ENCODE data around the gene CDK17. TPM values are rescaled to one million over a fixed set of nuclear protein-coding genes. Genes with fewer than 3 reads are reported as not detected.

The CDK17 gene
- total and polyA plus RNA-seq, 4 donors: 13.7 to 130 (median 29.1) TPM

DNA sequence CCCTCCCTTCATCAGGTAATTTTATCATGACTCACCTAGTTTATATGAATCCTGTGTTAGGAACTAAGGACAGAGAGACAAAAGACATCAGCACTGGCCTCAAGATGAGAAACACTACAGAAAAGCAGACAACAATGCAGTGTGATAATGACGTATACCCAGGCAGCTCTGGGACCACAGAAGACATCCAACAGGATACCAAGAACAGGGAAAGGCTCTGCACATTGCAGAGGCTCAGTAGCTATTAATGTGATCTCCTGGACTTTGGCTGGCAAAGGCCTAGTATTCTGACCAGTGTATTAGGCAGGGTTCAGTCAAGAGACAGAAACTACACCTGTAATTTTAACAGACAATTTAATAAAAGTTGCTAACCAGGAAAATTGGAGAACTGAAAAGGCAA, 39.7 kb downstream of the CDK17 start:
- Histone ChIP-seq H3K27me3 (ENCODE audit: control insufficient read depth in 3 of 3, insufficient read depth in 3 of 3, low read length in 2 of 3) (no peaks in the 10 kb centered on the region), H3K9ac (ENCODE audit: insufficient read depth in 1 of 2, low read length in 2 of 2) (no peak overlapping the region), H3K27ac (ENCODE audit: low read depth in 1 of 2, low read length in 1 of 2) (no peak overlapping the region), H3K4me1 (ENCODE audit: control insufficient read depth in 5 of 5, insufficient read depth in 5 of 5, low read length in 5 of 5) (peaks cover 0 to 27% (median 0%) of the 10 kb centered on the region in 5 donors), H3K4me3 (no peak overlapping the region), H3K36me3 (ENCODE audit: control insufficient read depth in 4 of 4, insufficient read depth in 4 of 4, low read length in 4 of 4) (no peaks in the 10 kb centered on the region), H3K9me3 (ENCODE audit: control insufficient read depth in 4 of 4, insufficient read depth in 3 of 4, low read length in 3 of 4) (no peaks in the 10 kb centered on the region)
- 63 to 75% methylated on average over 1 of the region's 1 CpG for WGBS, 2 donors
- TF ChIP-seq, protein P1, sequence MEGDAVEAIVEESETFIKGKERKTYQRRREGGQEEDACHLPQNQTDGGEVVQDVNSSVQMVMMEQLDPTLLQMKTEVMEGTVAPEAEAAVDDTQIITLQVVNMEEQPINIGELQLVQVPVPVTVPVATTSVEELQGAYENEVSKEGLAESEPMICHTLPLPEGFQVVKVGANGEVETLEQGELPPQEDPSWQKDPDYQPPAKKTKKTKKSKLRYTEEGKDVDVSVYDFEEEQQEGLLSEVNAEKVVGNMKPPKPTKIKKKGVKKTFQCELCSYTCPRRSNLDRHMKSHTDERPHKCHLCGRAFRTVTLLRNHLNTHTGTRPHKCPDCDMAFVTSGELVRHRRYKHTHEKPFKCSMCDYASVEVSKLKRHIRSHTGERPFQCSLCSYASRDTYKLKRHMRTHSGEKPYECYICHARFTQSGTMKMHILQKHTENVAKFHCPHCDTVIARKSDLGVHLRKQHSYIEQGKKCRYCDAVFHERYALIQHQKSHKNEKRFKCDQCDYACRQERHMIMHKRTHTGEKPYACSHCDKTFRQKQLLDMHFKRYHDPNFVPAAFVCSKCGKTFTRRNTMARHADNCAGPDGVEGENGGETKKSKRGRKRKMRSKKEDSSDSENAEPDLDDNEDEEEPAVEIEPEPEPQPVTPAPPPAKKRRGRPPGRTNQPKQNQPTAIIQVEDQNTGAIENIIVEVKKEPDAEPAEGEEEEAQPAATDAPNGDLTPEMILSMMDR (IDR thresholded peaks at IDR 0.05; ENCODE audit: control extremely low read depth, extremely low read depth): no peak
- ATAC-seq (ENCODE audit: insufficient read depth, low FRiP score) (no peak), DNase-seq (no peak)

DNA sequence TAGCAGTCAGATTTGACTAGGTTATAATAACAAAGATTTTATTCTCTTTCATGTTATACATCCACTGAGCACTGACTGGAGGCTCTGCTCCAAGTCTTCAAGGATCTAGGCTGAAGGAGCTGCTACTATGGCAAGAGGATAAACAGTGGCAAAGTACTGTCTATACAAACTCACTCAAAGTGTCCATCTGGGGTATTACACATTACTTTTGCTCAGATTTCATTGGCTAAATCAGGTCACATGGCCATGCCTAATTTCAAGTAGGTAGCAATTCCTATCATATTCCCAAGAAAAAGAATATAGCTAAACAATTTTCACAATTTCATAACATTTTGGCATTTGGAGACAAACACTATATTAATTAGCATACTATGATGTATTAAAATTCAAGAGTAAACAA, 40.9 kb downstream of the CDK17 start:
- DNase-seq (no peak), ATAC-seq (ENCODE audit: insufficient read depth, low FRiP score) (no peak)
- TF ChIP-seq, protein P1 (IDR thresholded peaks at IDR 0.05; ENCODE audit: control extremely low read depth, extremely low read depth): no peak
- Histone ChIP-seq H3K9me3 (ENCODE audit: control insufficient read depth in 4 of 4, insufficient read depth in 3 of 4, low read length in 3 of 4) (no peaks in the 10 kb centered on the region), H3K9ac (ENCODE audit: insufficient read depth in 1 of 2, low read length in 2 of 2) (no peak overlapping the region), H3K4me3 (no peak overlapping the region), H3K4me1 (ENCODE audit: control insufficient read depth in 5 of 5, insufficient read depth in 5 of 5, low read length in 5 of 5) (peaks cover 0 to 33% (median 0%) of the 10 kb centered on the region in 5 donors), H3K27me3 (ENCODE audit: control insufficient read depth in 3 of 3, insufficient read depth in 3 of 3, low read length in 2 of 3) (no peaks in the 10 kb centered on the region), H3K36me3 (ENCODE audit: control insufficient read depth in 4 of 4, insufficient read depth in 4 of 4, low read length in 4 of 4) (no peaks in the 10 kb centered on the region), H3K27ac (ENCODE audit: low read depth in 1 of 2, low read length in 1 of 2) (no peak overlapping the region)

DNA sequence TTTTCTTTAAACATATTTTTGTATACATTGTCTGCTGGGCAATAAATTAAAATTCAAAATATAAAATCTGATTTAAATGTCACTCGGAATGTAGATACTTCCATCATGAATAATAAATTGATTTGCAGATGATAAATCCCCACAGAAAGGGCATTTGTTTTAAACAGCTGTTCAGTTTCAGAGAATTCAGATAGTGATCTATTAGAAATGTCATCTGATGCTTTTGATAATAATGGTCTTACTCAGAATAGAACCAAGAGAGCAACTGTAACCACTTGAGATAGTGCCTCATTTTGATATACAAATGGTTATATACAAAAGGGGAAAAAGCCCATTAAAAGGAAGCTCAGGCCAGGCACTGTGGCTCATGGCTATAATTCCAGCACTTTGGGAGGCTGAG, 43.4 kb downstream of the CDK17 start:
- H3K9ac ChIP-seq (ENCODE audit: insufficient read depth in 1 of 2, low read length in 2 of 2): no peak overlapping the region
- H3K4me3 ChIP-seq: no peak overlapping the region
- ATAC-seq (ENCODE audit: insufficient read depth, low FRiP score): no peak
- 88 to 92% methylated on average over 1 of the region's 1 CpG for WGBS, 2 donors
- peaks cover 7 to 37% (median 10%) of the 10 kb centered on the region in 5 donors for H3K4me1 ChIP-seq (ENCODE audit: control insufficient read depth in 5 of 5, insufficient read depth in 5 of 5, low read length in 5 of 5)
- H3K27me3 ChIP-seq (ENCODE audit: control insufficient read depth in 3 of 3, insufficient read depth in 3 of 3, low read length in 2 of 3): no peaks in the 10 kb centered on the region
- H3K9me3 ChIP-seq (ENCODE audit: control insufficient read depth in 4 of 4, insufficient read depth in 3 of 4, low read length in 3 of 4): no peaks in the 10 kb centered on the region
- H3K27ac ChIP-seq (ENCODE audit: low read depth in 1 of 2, low read length in 1 of 2): no peak overlapping the region
- TF ChIP-seq, protein P1 (IDR thresholded peaks at IDR 0.05; ENCODE audit: control extremely low read depth, extremely low read depth): no peak
- DNase-seq: no peak
- no peaks in the 10 kb centered on the region for H3K36me3 ChIP-seq (ENCODE audit: control insufficient read depth in 4 of 4, insufficient read depth in 4 of 4, low read length in 4 of 4)

DNA sequence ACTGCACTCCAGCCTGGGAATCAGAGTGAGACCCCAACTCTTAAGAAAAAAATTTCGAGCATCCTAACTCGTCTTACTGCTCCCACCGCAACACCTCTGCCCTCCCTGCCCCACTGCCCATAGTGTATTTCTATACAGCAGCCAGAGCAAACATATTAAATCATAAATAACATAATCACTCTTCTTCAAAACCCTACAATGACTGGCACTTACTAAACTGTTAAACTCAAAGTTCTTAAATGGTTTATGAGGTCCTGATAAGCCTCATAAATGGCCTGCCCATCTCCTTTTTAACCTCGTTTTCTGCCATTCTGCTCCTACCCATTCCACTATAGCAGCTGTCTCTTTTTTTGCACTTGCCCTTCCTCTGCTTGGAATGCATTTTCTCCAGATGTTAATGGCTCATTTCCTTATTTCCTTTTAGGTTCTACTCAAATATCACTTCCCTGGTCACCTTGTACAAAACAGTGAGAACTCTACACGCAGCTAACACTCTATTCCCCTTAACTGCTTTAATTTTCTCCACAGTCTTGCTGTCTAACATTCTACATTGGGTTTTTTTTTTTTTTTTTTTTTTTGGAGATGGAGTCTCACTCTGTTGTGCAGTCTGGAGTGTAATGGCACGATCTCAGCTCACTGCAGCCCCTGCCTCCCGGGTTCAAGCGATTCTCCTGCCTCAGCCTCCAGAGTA, 45.2 kb downstream of the CDK17 start:
- Histone ChIP-seq H3K9me3 (ENCODE audit: control insufficient read depth in 4 of 4, insufficient read depth in 3 of 4, low read length in 3 of 4) (no peaks in the 10 kb centered on the region), H3K4me3 (no peak overlapping the region), H3K27me3 (ENCODE audit: control insufficient read depth in 3 of 3, insufficient read depth in 3 of 3, low read length in 2 of 3) (no peaks in the 10 kb centered on the region), H3K36me3 (ENCODE audit: control insufficient read depth in 4 of 4, insufficient read depth in 4 of 4, low read length in 4 of 4) (no peaks in the 10 kb centered on the region), H3K27ac (ENCODE audit: low read depth in 1 of 2, low read length in 1 of 2) (no peak overlapping the region), H3K4me1 (ENCODE audit: control insufficient read depth in 5 of 5, insufficient read depth in 5 of 5, low read length in 5 of 5) (peaks cover 7 to 29% (median 8%) of the 10 kb centered on the region in 5 donors), H3K9ac (ENCODE audit: insufficient read depth in 1 of 2, low read length in 2 of 2) (no peak overlapping the region)
- ATAC-seq (ENCODE audit: insufficient read depth, low FRiP score): no peak
- WGBS, 2 donors: 89 to 91% methylated on average over 8 of the region's 8 CpGs
- no peak for DNase-seq
- TF ChIP-seq, protein P1 (IDR thresholded peaks at IDR 0.05; ENCODE audit: control extremely low read depth, extremely low read depth): no peak

Data from lung (tissue), 12 donors.